Tibial nerve (tissue), 4 donors: ENCODE data around the gene LEFTY1. TPM values are rescaled to one million over a fixed set of nuclear protein-coding genes. Genes with fewer than 3 reads are reported as not detected.

Source experiments
- DNase-seq, 2 donors: peaks; one replicate each; pipeline ENCODE4 v3.0.0-alpha.2; 2019; ENCODE audit warnings: low spot score in 2 of 2
- H3K27ac ChIP-seq, 4 donors: fragments of 200-600 bp; sonication (generic) in 3 of 4; one replicate each; pipeline ENCODE4 v1.5.1; 2017 to 2019; ENCODE audit warnings: mild to moderate bottlenecking in 1 of 4
- H3K27me3 ChIP-seq, 2 donors: fragments of 200-600 bp; sonication (generic) in 1 of 2; one replicate each; pipeline versions ENCODE4 v1.5.1 to v1.6.0; 2017 to 2019
- H3K36me3 ChIP-seq, 3 donors: fragments of 200-600 bp; sonication (generic); one replicate each; pipeline ENCODE4 v1.5.1; 2018 to 2019
- H3K4me1 ChIP-seq, 4 donors: fragments of 200-600 bp; sonication (generic) in 3 of 4; one replicate each; pipeline ENCODE4 v1.5.1; 2017 to 2019
- H3K4me3 ChIP-seq, 4 donors: fragments of 200-600 bp; sonication (generic) in 3 of 4; one replicate each; pipeline ENCODE4 v1.5.1; 2017 to 2019; ENCODE audit warnings: mild to moderate bottlenecking in 1 of 4, moderate library complexity in 1 of 4
- H3K9me3 ChIP-seq, 4 donors: fragments of 200-600 bp; sonication (generic) in 3 of 4; one replicate each; pipeline ENCODE4 v1.5.1; 2017 to 2019
- CTCF ChIP-seq, 5 experiments: fragments of 200-600 bp in 3 of 5; fragments of 450-650 bp in 2 of 5; sonication (generic) in 3 of 5; IDR thresholded peaks; one replicate each; pipeline ENCODE4 v1.5.1; 2016 to 2019; ENCODE audit warnings: antibody characterized with exemption in 5 of 5, mild to moderate bottlenecking in 3 of 5, moderate library complexity in 2 of 5
- EP300 ChIP-seq, 2 donors: sonication (generic); formaldehyde crosslinking; IDR thresholded peaks; one replicate each; pipeline ENCODE4 v1.6.1; 2017; ENCODE audit warnings: antibody characterized with exemption in 2 of 2, mild to moderate bottlenecking in 1 of 2
- POLR2A ChIP-seq, 2 donors: fragments of 450-650 bp; IDR thresholded peaks; one replicate each; pipeline ENCODE4 v1.6.1; 2017; ENCODE audit warnings: antibody characterized with exemption in 2 of 2, mild to moderate bottlenecking in 2 of 2, moderate library complexity in 2 of 2
- WGBS, 2 donors: methylation state at CpG; one replicate each; pipeline ENCODE4 v1.1.5; 2018; 5-methylcytosine and 5-hydroxymethylcytosine counted together
- total RNA-seq, 4 donors: library from RNA; depleted of rRNA; stranded (reverse); fragments of >200 nt; gene quantifications; one replicate each; pipeline ENCODE4 v1.1.0, GENCODE V29; 2016

LEFTY1 gene
- total RNA-seq, 4 donors from 2014 or later: 0.20 TPM; not detected in 3

- H3K36me3 ChIP-seq: no peaks in the 10 kb centered on the region
- no peak for TF ChIP-seq CTCF (IDR thresholded peaks at IDR 0.05)
- TF ChIP-seq EP300 (IDR thresholded peaks at IDR 0.05): no peak
- no peak for TF ChIP-seq POLR2A (IDR thresholded peaks at IDR 0.05)
- no peak for DNase-seq
- 88 to 91% methylated on average over 19 of the region's 19 CpGs for WGBS, 2 donors
- no peak overlapping the region for H3K4me3 ChIP-seq
- H3K27ac ChIP-seq: no peak overlapping the region
- H3K9me3 ChIP-seq: no peaks in the 10 kb centered on the region
- peaks cover 0 to 12% (median under 1%) of the 10 kb centered on the region in 4 donors for H3K4me1 ChIP-seq
- H3K27me3 ChIP-seq: peaks cover 0 to 11% of the 10 kb centered on the region in 2 donors
These were observed 2.6 kb downstream of the LEFTY1 start for GRCh38 chr1:225886159-225887029.

GRCh38 chr1:225885336-225885735 is 3.6 kb downstream of the LEFTY1 start:
- H3K27ac ChIP-seq: no peak overlapping the region
- no peak for TF ChIP-seq CTCF (IDR thresholded peaks at IDR 0.05)
- TF ChIP-seq EP300 (IDR thresholded peaks at IDR 0.05): no peak
- no peak for TF ChIP-seq POLR2A (IDR thresholded peaks at IDR 0.05)
- H3K9me3 ChIP-seq: no peaks in the 10 kb centered on the region
- WGBS, 2 donors: 88 to 89% methylated on average over 6 of the region's 6 CpGs
- no peak overlapping the region for H3K4me3 ChIP-seq
- H3K4me1 ChIP-seq: peaks cover 0 to 22% (median 6%) of the 10 kb centered on the region in 4 donors
- H3K36me3 ChIP-seq: no peaks in the 10 kb centered on the region
- H3K27me3 ChIP-seq: peaks cover 0 to 11% of the 10 kb centered on the region in 2 donors
- no peak for DNase-seq

GRCh38 chr1:225883616-225884265 is 5.2 kb downstream of the LEFTY1 start:
- Histone ChIP-seq H3K4me1 (peaks cover 0 to 38% (median 20%) of the 10 kb centered on the region in 4 donors), H3K4me3 (peak overlapping the region in 3 of 4 donors; percentile 68 to 92 (median 90)), H3K27ac (peak overlapping the region in 1 of 4 donors; percentile 92), H3K27me3 (peaks cover 0 to 10% of the 10 kb centered on the region in 2 donors), H3K9me3 (no peaks in the 10 kb centered on the region), H3K36me3 (no peaks in the 10 kb centered on the region)
- TF ChIP-seq POLR2A (IDR thresholded peaks at IDR 0.05): no peak
- no peak for TF ChIP-seq CTCF (IDR thresholded peaks at IDR 0.05)
- 81 to 94% methylated on average over 11 of the region's 11 CpGs for WGBS, 2 donors
- DNase-seq: no peak

GRCh38 chr1:225882694-225883615 is 6.0 kb downstream of the LEFTY1 start:
- no peak for TF ChIP-seq POLR2A (IDR thresholded peaks at IDR 0.05)
- TF ChIP-seq CTCF (IDR thresholded peaks at IDR 0.05): peak in 1 of 5 experiments; percentile 17
- no peak for TF ChIP-seq EP300 (IDR thresholded peaks at IDR 0.05)
- Histone ChIP-seq H3K9me3 (no peaks in the 10 kb centered on the region), H3K27me3 (peaks cover 0 to 7% of the 10 kb centered on the region in 2 donors), H3K4me1 (peaks cover 0 to 46% (median 27%) of the 10 kb centered on the region in 4 donors), H3K4me3 (peak overlapping the region; percentile 68 to 92 (median 90)), H3K27ac (peak overlapping the region; percentile 87 to 92 (median 90)), H3K36me3 (no peaks in the 10 kb centered on the region)
- peak; percentile 16 to 22 for DNase-seq
- 12 to 28% methylated on average over 11 to 46 of the region's 63 CpGs for WGBS, 2 donors
